ENCODE results near the gene CREBBP. TPM values are rescaled to one million over a fixed set of nuclear protein-coding genes. Genes with fewer than 3 reads are reported as not detected.

Gene CREBBP
- total RNA-seq, 1 experiment from 2014 or later: 7.0 TPM

GRCh38 chr16:3677994-3678393 lies 202.5 kb downstream of the CREBBP start:
- H3K4me3 ChIP-seq: no peak overlapping the region
- DNase-seq: no peak
- peaks cover 95% of the 10 kb centered on the region for H3K36me3 ChIP-seq
- no peaks in the 10 kb centered on the region for H3K27me3 ChIP-seq
- no peaks in the 10 kb centered on the region for H3K9me3 ChIP-seq

- H3K4me3 ChIP-seq: no peak overlapping the region
- H3K36me3 ChIP-seq: peaks cover 95% of the 10 kb centered on the region
- H3K9me3 ChIP-seq: no peaks in the 10 kb centered on the region
- H3K27me3 ChIP-seq: no peaks in the 10 kb centered on the region
- DNase-seq: no peak
These were observed 204.8 kb downstream of the CREBBP start for GRCh38 chr16:3675601-3676130.

Other genes with a start within 250 kb of the CREBBP start
- gene DNASE1, start 226.0 kb downstream of the CREBBP start, total RNA-seq (2014; rRNA removed; shearing (Covaris generic); ENCODE audit: low replicate concordance): 6.9 and 17.8 TPM in 2 replicates
- gene TRAP1, start 163.2 kb downstream of the CREBBP start, total RNA-seq (2014; rRNA removed; shearing (Covaris generic); ENCODE audit: low replicate concordance): 91.1 and 96.3 TPM in 2 replicates
- gene ADCY9, start 235.7 kb upstream of the CREBBP start, total RNA-seq (2014; rRNA removed; shearing (Covaris generic); ENCODE audit: low replicate concordance): 12.4 and 18.4 TPM in 2 replicates

Measured in MG63 (cell line).